AG04450 (cell line): ENCODE results near the gene XYLT1. TPM values are rescaled to one million over a fixed set of nuclear protein-coding genes. Genes with fewer than 3 reads are reported as not detected.
A peak's percentile ranks its signal among the peaks of the same experiment; 100 is the strongest.

Experiments used
- CTCF ChIA-PET: fragments of 300-600, 350-600 bp; formaldehyde crosslinking; extraction: SDS; loops from one replicate; lab custom pipeline; 2022; ENCODE audit warnings: antibody characterized with exemption, inconsistent platforms; lab: Charles Lee
- POLR2A ChIA-PET: fragments of 350-600 bp; formaldehyde crosslinking; extraction: SDS; loops from one replicate; lab custom pipeline; 2021; ENCODE audit warnings: antibody characterized with exemption, inconsistent platforms; lab: Yijun Ruan, JAX
- DNase-seq: peaks from one replicate; pipeline ENCODE4 v3.0.0-alpha.2; 2011; ENCODE audit warnings: low read depth, low spot score
- H3K27ac ChIP-seq: one replicate; pipeline ENCODE4 v1.5.1; 2012; ENCODE audit warnings: low read depth, low read length, control low read depth
- H3K27me3 ChIP-seq: one replicate; pipeline ENCODE4 v1.6.0; 2012; ENCODE audit warnings: low read length; ENCODE audit not compliant: control insufficient read depth, insufficient read depth
- H3K4me3 ChIP-seq: 2 replicates; pipeline ENCODE4 v1.5.1; 2011; ENCODE audit warnings: mild to moderate bottlenecking, low read depth, low read length, control low read depth
- H3K9me3 ChIP-seq: 2 replicates; pipeline ENCODE4 v1.5.1; 2012; ENCODE audit warnings: low read length; ENCODE audit not compliant: control insufficient read depth, insufficient read depth
- CTCF ChIP-seq: IDR thresholded peaks from 2 replicates; pipeline ENCODE4 v1.5.1; 2011; ENCODE audit warnings: low read depth, low read length, control low read depth, inconsistent platforms
- polyA plus RNA-seq: library from polyadenylated mRNA; depleted of rRNA; stranded (reverse); fragments of >200 nt; gene quantifications from 2 replicates; pipeline ENCODE4 v1.2.3, GENCODE V29; 2011

XYLT1 gene
- polyA plus RNA-seq, 1 experiment, result 6.7 TPM

GRCh38 chr16:17313085-17313611 lies 157.6 kb downstream of the XYLT1 start:
- TF ChIP-seq CTCF, result no peak
- H3K27ac ChIP-seq, result peak overlapping the region; percentile 39
- DNase-seq, result no peak
- H3K4me3 ChIP-seq, result no peak overlapping the region
- ChIA-PET CTCF (no interaction called here), POLR2A (no interaction called here)
- H3K27me3 ChIP-seq, result no peaks in the 10 kb centered on the region
- H3K9me3 ChIP-seq, result no peaks in the 10 kb centered on the region

DNA sequence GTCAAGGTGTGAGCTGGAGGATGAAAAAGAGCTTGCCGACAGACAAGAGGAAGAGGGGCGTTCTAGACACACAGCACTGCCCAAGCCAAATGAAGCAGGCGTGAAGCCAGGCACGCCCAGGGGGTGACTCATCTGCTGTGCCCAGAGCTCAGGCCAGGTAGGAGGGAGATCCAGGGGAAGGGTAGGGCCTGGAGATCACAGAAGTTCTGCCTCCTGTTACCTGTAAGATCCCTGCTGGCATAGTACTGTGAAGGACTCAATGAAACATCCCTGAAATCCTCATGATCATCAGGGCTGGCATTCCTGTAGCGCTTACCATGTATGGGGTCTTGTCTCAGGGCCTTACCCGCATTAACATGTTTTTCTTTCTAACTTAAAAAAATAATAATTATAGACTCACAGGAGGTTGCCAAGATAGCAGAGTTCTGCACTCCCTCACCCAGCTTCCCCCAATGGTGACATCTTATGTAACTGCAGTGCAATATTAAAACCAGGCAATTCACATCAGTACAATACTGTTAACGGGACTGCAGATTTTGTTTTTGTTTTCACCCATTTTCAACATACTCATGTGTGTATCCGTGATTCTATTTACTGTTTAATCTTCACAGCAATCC lies 158.6 kb downstream of the XYLT1 start:
- H3K27ac ChIP-seq, result no peak overlapping the region
- H3K27me3 ChIP-seq, result no peaks in the 10 kb centered on the region
- ChIA-PET CTCF (interaction anchor here (0.9 kb wide), 1 partner anchor 118 kb away, joined by 3 read pairs; no protein-coding TSS in a partner anchor), POLR2A (no interaction called here)
- H3K4me3 ChIP-seq, result no peak overlapping the region
- H3K9me3 ChIP-seq, result no peaks in the 10 kb centered on the region
- no peak for TF ChIP-seq CTCF
- DNase-seq, result no peak

DNA sequence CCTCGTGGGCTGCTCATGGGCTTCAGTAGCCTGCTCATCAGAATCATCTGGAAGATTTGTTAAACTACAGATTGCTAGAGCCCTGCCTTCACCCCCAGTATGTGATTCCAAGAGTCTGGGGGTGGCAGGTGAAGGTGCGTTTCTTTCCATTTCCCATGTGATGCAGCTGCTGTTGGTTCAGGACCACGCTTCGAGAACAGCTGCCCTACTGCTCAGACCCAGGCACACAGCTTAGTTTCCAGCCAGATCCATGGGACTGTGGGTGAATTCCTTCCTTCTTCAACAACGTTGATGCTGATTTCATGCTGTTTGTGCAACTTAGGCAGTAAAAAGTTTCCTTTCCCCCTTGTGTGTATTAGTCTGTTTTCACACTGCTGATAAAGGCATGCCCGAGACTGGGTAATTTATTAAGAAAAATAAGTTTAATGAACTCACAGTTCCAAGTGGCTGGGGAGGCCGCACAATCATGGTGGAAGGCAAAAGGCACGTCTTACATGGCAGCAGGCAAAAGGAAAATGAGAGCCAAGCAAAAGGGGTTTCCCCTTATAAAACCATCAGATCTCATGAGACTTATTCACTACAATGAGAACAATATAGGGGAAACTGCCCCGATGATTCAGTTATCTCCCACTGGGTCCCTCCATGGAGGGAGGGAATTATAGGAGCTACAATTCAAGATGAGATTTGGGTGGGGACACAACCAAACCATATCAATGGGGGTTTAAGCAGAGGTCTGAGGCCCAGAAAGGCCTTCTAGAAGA lies 159.2 kb downstream of the XYLT1 start:
- Histone ChIP-seq H3K27ac (no peak overlapping the region), H3K4me3 (no peak overlapping the region), H3K27me3 (no peaks in the 10 kb centered on the region), H3K9me3 (no peaks in the 10 kb centered on the region)
- CTCF ChIA-PET, result interaction anchor here (0.9 kb wide), 1 partner anchor 117 kb away, joined by 3 read pairs; no protein-coding TSS in a partner anchor
- POLR2A ChIA-PET, result no interaction called here
- DNase-seq, result no peak
- no peak for TF ChIP-seq CTCF

DNA sequence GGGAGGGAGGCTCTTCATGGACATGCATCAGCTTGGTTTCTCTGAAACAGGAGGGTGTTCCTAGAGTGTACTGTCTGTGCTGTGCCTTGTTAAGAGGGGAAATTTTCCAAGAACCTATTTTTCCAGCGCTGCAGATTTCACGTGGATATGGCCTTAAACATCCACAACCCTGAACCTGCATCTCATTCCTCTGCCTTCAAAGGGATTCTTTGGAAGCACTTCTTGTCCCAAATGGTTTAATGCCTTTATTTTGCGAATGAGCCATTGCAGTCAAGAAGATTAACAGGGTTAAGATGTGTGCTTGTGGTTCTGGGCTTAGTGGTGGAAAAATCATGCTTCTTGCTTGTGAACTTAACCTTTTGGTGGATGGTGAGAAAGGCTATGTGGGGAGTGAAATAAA lies 161.2 kb downstream of the XYLT1 start:
- CTCF ChIA-PET, result no interaction called here
- Histone ChIP-seq H3K27me3 (no peaks in the 10 kb centered on the region), H3K4me3 (no peak overlapping the region), H3K27ac (no peak overlapping the region), H3K9me3 (no peaks in the 10 kb centered on the region)
- no peak for TF ChIP-seq CTCF
- DNase-seq, result no peak
- POLR2A ChIA-PET, result interaction anchor here (0.6 kb wide), 1 partner anchor 38 kb away, joined by 8 read pairs; no protein-coding TSS in a partner anchor

- no peaks in the 10 kb centered on the region for H3K27me3 ChIP-seq
Measured at GRCh38 chr16:17308186-17308585, 162.6 kb downstream of the XYLT1 start.

More at GRCh38 chr16:17308186-17308585, 162.6 kb downstream of the XYLT1 start:
- POLR2A ChIA-PET, result no interaction called here
- Histone ChIP-seq H3K27ac (no peak overlapping the region), H3K9me3 (no peaks in the 10 kb centered on the region), H3K4me3 (no peak overlapping the region)
- no peak for DNase-seq
- CTCF ChIA-PET, result no interaction called here
- no peak for TF ChIP-seq CTCF
